PC-9 (cell line): ENCODE data around the gene FMO2. TPM values are rescaled to one million over a fixed set of nuclear protein-coding genes. Genes with fewer than 3 reads are reported as not detected.

Experiments
- BruUV-seq: library from RNA; stranded (reverse); fragments of 400-500 nt; replicated peaks from 2 replicates; lab custom pipeline; 2021; lab: Mats Ljungman, UMichigan
- CTCF ChIA-PET: fragments of 300-600 bp; sonication (Branson Sonifier 250); formaldehyde crosslinking; loops from one replicate; lab custom pipeline; 2022; ENCODE audit warnings: antibody characterized with exemption; lab: Charles Lee
- POLR2A ChIA-PET: fragments of 300-600 bp; sonication (Branson Sonifier 250); formaldehyde crosslinking; loops from one replicate; lab custom pipeline; 2022; ENCODE audit warnings: antibody characterized with exemption; ENCODE audit not compliant: unreplicated experiment; lab: Charles Lee
- DNase-seq, 2 experiments: peaks; one replicate each; pipeline versions ENCODE4 v3.0.0 to v3.0.0-alpha.2; 2015 to 2022; ENCODE audit warnings: mixed read lengths in 1 of 2
- H2AFZ ChIP-seq: fragments of 200-600 bp; sonication (generic); 2 replicates; pipeline ENCODE4 v1.8.1; 2017; ENCODE audit warnings: antibody characterized with exemption
- H3F3A ChIP-seq: fragments of 200-600 bp; sonication (generic); 2 replicates; pipeline ENCODE4 v1.8.1; 2017; ENCODE audit warnings: antibody characterized with exemption, mild to moderate bottlenecking, low read depth; ENCODE audit not compliant: insufficient read depth
- H3K27ac ChIP-seq: fragments of 200-600 bp; sonication (generic); 2 replicates; pipeline ENCODE4 v1.6.1; 2016; ENCODE audit warnings: mixed run types
- H3K27me3 ChIP-seq: fragments of 200-600 bp; sonication (generic); 2 replicates; pipeline ENCODE4 v1.6.1; 2016; ENCODE audit warnings: low read depth, mixed run types; ENCODE audit not compliant: insufficient read depth
- H3K36me3 ChIP-seq: fragments of 200-600 bp; sonication (generic); 2 replicates; pipeline ENCODE4 v1.6.1; 2016; ENCODE audit warnings: low read depth, mixed run types
- H3K4me1 ChIP-seq: fragments of 200-600 bp; sonication (generic); replicated peaks from 2 replicates; pipeline ENCODE4 v1.6.1; 2016; ENCODE audit warnings: mixed run types; ENCODE audit not compliant: insufficient read depth
- H3K4me2 ChIP-seq: fragments of 200-600 bp; sonication (generic); 2 replicates; pipeline ENCODE4 v1.6.1; 2017; ENCODE audit warnings: mixed run types
- H3K4me3 ChIP-seq: fragments of 200-600 bp; sonication (generic); 2 replicates; pipeline ENCODE4 v1.6.1; 2016; ENCODE audit warnings: mixed run types
- H3K79me2 ChIP-seq: fragments of 200-600 bp; sonication (generic); 2 replicates; pipeline ENCODE4 v1.6.1; 2017; ENCODE audit warnings: low read depth, mixed run types
- H3K9me2 ChIP-seq: fragments of 200-600 bp; sonication (generic); 2 replicates; pipeline ENCODE4 v1.8.1; 2017; ENCODE audit warnings: mild to moderate bottlenecking; ENCODE audit not compliant: insufficient read depth
- H3K9me3 ChIP-seq: fragments of 200-600 bp; sonication (generic); 2 replicates; pipeline ENCODE4 v1.8.1; 2016; ENCODE audit warnings: low read depth; ENCODE audit not compliant: insufficient read depth
- H4K20me1 ChIP-seq: fragments of 200-600 bp; sonication (generic); 2 replicates; pipeline ENCODE4 v1.8.1; 2017; ENCODE audit not compliant: insufficient read depth
- EZH2 ChIP-seq: fragments of 200-600 bp; sonication (generic); IDR thresholded peaks from 2 replicates; pipeline ENCODE4 v1.8.0; 2017; ENCODE audit warnings: antibody characterized with exemption, low read depth
- intact Hi-C: fragments of 100-400 bp; cut with micrococcal nuclease; formaldehyde crosslinking; loops from one replicate; pipeline ENCODE4 v1.10.0; 2022; ENCODE audit not compliant: unreplicated experiment
- total RNA-seq: library from RNA; stranded (reverse); gene quantifications from 2 replicates; pipeline ENCODE4 v1.2.3, GENCODE V29; 2021
- TF ChIP-seq, protein P1 (sequence below): fragments of 200-600 bp; sonication (generic); conservative IDR thresholded peaks from 2 replicates; pipeline ENCODE4 v1.6.1; 2017; ENCODE audit warnings: mixed run types, antibody characterized with exemption, mild to moderate bottlenecking, moderate library complexity

FMO2 gene
- total RNA-seq, 1 experiment from 2014 or later: not detected

DNA sequence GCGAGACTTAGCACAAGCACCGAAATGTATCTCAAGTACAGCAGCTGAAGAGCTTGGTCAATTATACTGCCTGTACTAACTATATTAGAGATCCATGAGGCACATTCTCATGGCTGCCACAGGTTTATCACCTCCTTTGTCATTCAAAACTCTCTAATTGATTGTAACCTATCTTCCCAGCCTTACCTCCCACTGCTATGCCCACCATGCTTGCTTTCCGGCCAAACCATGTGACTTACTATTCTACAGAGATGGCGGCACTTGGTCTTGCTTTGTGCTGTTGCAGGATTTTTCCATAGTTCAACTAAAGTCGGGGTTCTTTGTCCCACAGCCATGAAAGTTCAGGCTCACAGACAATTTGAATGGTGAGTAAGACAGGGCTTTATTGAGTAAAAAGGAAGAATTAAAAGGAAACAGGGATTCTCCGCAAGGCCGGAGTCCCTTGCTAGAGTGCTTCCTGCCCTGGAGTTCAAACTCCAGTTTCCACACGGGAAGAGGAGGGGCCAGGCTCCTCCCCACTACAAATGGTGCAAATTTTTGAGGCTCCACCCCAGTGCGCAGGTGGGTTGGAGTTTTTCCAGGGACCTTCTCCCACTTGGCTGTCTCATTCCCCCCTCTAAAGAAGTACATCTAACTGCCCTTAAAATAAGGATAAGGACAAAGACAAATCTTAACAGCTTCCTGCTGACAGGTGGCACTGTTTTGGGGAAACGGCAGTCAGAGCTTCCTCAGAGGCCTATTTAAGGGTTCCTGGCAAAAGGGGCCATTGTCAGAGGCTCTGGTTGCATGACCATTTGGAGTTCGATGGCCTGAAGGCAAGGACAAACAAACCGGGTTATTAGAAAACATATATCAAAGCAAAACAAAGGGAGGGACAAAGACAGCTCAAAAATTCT, 28.7 kb downstream of the FMO2 start:
- ChIA-PET POLR2A (no interaction called here), CTCF (no interaction called here)
- Histone ChIP-seq H3K36me3 (no peaks in the 10 kb centered on the region), H3K9me2 (no peaks in the 10 kb centered on the region), H3K79me2 (no peaks in the 10 kb centered on the region), H3K27me3 (0 out of 2 replicates have a peak, but pooled peaks cover under 1% of the 10 kb centered on the region), H3K27ac (no peak overlapping the region), H3K4me3 (no peak overlapping the region), H3K9me3 (no peaks in the 10 kb centered on the region), H2AFZ (no peak overlapping the region), H3K4me1 (no peaks in the 10 kb centered on the region), H4K20me1 (no peaks in the 10 kb centered on the region), H3K4me2 (no peak overlapping the region), H3F3A (no peaks in the 10 kb centered on the region)
- DNase-seq: no peak
- intact Hi-C loops: no loop called here
- BruUV-seq: no TSS peak
- TF ChIP-seq, protein P1, sequence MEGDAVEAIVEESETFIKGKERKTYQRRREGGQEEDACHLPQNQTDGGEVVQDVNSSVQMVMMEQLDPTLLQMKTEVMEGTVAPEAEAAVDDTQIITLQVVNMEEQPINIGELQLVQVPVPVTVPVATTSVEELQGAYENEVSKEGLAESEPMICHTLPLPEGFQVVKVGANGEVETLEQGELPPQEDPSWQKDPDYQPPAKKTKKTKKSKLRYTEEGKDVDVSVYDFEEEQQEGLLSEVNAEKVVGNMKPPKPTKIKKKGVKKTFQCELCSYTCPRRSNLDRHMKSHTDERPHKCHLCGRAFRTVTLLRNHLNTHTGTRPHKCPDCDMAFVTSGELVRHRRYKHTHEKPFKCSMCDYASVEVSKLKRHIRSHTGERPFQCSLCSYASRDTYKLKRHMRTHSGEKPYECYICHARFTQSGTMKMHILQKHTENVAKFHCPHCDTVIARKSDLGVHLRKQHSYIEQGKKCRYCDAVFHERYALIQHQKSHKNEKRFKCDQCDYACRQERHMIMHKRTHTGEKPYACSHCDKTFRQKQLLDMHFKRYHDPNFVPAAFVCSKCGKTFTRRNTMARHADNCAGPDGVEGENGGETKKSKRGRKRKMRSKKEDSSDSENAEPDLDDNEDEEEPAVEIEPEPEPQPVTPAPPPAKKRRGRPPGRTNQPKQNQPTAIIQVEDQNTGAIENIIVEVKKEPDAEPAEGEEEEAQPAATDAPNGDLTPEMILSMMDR: no peak
- no peak for TF ChIP-seq EZH2

DNA sequence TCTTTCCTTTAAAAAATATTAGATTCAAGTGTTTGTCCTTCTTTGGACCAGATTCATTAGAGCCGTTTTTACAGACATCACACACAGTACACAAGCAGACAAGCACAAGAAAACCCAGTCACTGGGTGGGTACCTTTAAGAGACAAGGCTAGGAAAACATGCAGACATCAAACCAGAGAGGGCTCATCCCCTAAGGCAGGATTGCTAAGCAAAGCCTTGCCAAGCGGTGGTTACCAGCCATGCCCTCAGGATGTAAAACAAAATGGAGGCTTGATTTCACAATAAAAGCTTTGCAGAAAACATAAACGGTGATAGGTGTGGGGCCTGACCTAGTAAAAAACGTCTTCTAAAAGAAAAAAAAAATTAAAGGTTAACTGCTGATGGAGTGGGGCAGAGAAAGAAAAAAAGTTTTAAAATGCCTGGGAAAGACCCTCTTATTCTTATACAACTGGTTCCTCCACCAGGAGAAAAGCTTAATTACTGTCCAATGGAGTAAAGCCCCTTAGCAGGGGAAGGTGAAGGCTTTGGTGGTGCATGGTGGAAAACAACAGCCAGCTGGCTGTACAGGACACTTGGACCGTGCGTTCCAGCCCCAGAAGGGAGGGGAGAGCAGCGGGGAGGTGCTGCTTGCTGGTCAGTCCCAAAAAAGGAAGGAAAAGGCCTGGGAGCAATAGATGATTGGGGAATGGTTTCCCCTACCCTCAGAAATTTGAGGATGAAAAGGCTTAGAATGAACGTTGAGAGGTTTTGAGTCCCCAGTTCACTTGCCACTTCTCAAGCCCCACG, 32.8 kb downstream of the FMO2 start:
- Histone ChIP-seq H2AFZ (no peak overlapping the region), H3K9me3 (no peaks in the 10 kb centered on the region), H3F3A (no peaks in the 10 kb centered on the region), H3K9me2 (no peaks in the 10 kb centered on the region), H3K4me1 (no peaks in the 10 kb centered on the region), H3K4me2 (no peak overlapping the region), H3K4me3 (no peak overlapping the region), H3K27me3 (no peaks in the 10 kb centered on the region), H3K36me3 (no peaks in the 10 kb centered on the region), H3K27ac (no peak overlapping the region), H4K20me1 (no peaks in the 10 kb centered on the region), H3K79me2 (no peaks in the 10 kb centered on the region)
- ChIA-PET CTCF (interaction anchor here (0.6 kb wide), 1 partner anchor 14 kb away, joined by 3 read pairs; no protein-coding TSS in a partner anchor), POLR2A (no interaction called here)
- BruUV-seq: no TSS peak
- no peak for DNase-seq
- intact Hi-C loops: no loop called here
- TF ChIP-seq, protein P1: no peak

DNA sequence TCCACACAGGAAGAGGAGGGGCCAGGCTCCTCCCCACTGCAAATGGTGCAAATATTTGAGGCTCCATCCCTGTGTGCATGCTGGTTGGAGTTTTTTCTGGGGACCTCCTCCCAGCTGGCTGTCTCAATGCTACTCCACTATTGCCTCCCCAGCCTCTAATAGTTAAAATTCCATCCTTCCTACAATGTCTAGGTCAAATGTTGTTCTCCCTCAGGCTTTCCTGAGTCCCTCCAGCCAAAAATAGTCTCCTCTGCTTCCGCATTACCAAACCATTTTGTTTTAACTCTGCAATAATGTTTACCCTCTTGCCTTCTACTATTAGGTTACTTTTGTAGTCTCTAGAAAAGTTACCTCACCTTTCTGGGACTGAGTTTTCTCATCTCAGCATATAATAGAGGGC, 33.6 kb downstream of the FMO2 start:
- CTCF ChIA-PET: no interaction called here
- Histone ChIP-seq H3K4me2 (no peak overlapping the region), H3F3A (no peaks in the 10 kb centered on the region), H3K9me2 (no peaks in the 10 kb centered on the region), H4K20me1 (no peaks in the 10 kb centered on the region), H3K4me3 (no peak overlapping the region), H3K79me2 (no peaks in the 10 kb centered on the region), H3K27ac (no peak overlapping the region), H3K4me1 (no peaks in the 10 kb centered on the region), H3K27me3 (no peaks in the 10 kb centered on the region), H3K36me3 (no peaks in the 10 kb centered on the region), H2AFZ (no peak overlapping the region), H3K9me3 (no peaks in the 10 kb centered on the region)
- BruUV-seq: no TSS peak
- POLR2A ChIA-PET: no interaction called here
- intact Hi-C loops: no loop called here
- no peak for TF ChIP-seq EZH2
- TF ChIP-seq, protein P1: no peak
- no peak for DNase-seq
